K562 (cell line): ENCODE data around the gene BICDL1. TPM values are rescaled to one million over a fixed set of nuclear protein-coding genes. Genes with fewer than 3 reads are reported as not detected.

ENCODE experiments used
- ATAC-seq: fragments of 200-7000 bp; cut with Tn5 transposase; 3 replicates; pipeline ENCODE4 v1.9.1; 2020; ENCODE audit warnings: moderate library complexity
- BruUV-seq: library from RNA; stranded (reverse); fragments of 400-500 nt; replicated peaks from 2 replicates; lab custom pipeline; 2021; lab: Mats Ljungman, UMichigan
- CTCF ChIA-PET: fragments of 300-600 bp; formaldehyde crosslinking; extraction: SDS; loops from one replicate; lab custom pipeline; 2021; ENCODE audit warnings: low intra/inter-chr PET ratio; lab: Yijun Ruan, JAX
- POLR2A ChIA-PET: fragments of 300-600, 350-650 bp; sonication (Branson Sonifier 250); formaldehyde crosslinking; extraction: SDS; loops from one replicate; lab custom pipeline; 2021; ENCODE audit warnings: antibody characterized with exemption, inconsistent platforms; lab: Yijun Ruan, JAX
- DNase-seq, 4 experiments: peaks; one replicate each; pipeline versions ENCODE4 v3.0.0 to v3.0.0-alpha.2; 2011 to 2018; ENCODE audit warnings: low spot score in 3 of 4, mixed read lengths in 3 of 4; ENCODE audit errors: extremely low read depth in 1 of 4
- FAIRE-seq: peaks from 2 replicates; lab custom pipeline; 2011; peaks lifted over from hg19 to GRCh38; lab: Jason Lieb, UNC
- H2AFZ ChIP-seq: 2 replicates; pipeline ENCODE4 v1.6.0; 2011; ENCODE audit warnings: low read depth, low read length, control low read depth, inconsistent platforms
- H3K27ac ChIP-seq: fragments of 200-600 bp; 3 replicates; pipeline ENCODE4 v1.8.0; 2011; ENCODE audit warnings: low read depth, mild to moderate bottlenecking, control low read depth, inconsistent platforms, low read length, moderate library complexity, mixed read lengths; ENCODE audit errors: extremely low read depth
- H3K27me3 ChIP-seq, 2 experiments: fragments of 300-600 bp in 1 of 2; 2 replicates in 1 of 2; 3 replicates in 1 of 2; pipeline versions ENCODE4 v1.6.0 to v1.8.0; 2011; ENCODE audit warnings: inconsistent platforms in 2 of 2, low read length in 2 of 2, mild to moderate bottlenecking in 1 of 2, mixed read lengths in 1 of 2, moderate library complexity in 1 of 2; ENCODE audit not compliant: control insufficient read depth in 2 of 2, insufficient read depth in 2 of 2
- H3K36me3 ChIP-seq: fragments of 300-600 bp; 3 replicates; pipeline ENCODE4 v1.8.0; 2011; ENCODE audit warnings: mild to moderate bottlenecking, low read length, inconsistent platforms; ENCODE audit not compliant: control insufficient read depth, insufficient read depth
- H3K4me1 ChIP-seq, 2 experiments: fragments of 200-600 bp in 1 of 2; replicated peaks in 1 of 2; 2 replicates in 1 of 2; 3 replicates in 1 of 2; pipeline versions ENCODE4 v1.5.1 to v1.8.0; 2011; ENCODE audit warnings: inconsistent platforms in 2 of 2, low read length in 2 of 2, mild to moderate bottlenecking in 1 of 2, mixed read lengths in 1 of 2, moderate library complexity in 1 of 2; ENCODE audit not compliant: control insufficient read depth in 2 of 2, insufficient read depth in 2 of 2
- H3K4me2 ChIP-seq: 2 replicates; pipeline ENCODE4 v1.6.1; 2011; ENCODE audit warnings: low read length, control low read depth, inconsistent platforms, mixed read lengths; ENCODE audit not compliant: insufficient read depth
- H3K4me3 ChIP-seq: fragments of 200-600 bp; sonication (generic), shearing (Covaris generic); 2 replicates; pipeline ENCODE4 v1.5.1; 2016; ENCODE audit warnings: control low read depth, inconsistent platforms
- H3K79me2 ChIP-seq: fragments of 200-600 bp; 3 replicates; pipeline ENCODE4 v1.8.0; 2011; ENCODE audit warnings: low read length, inconsistent platforms; ENCODE audit not compliant: control insufficient read depth, insufficient read depth
- H3K9ac ChIP-seq, 2 experiments: 2 replicates each; pipeline versions ENCODE4 v1.6.0 to v1.6.1; 2011; ENCODE audit warnings: low read depth in 2 of 2, low read length in 2 of 2, control low read depth in 1 of 2, inconsistent platforms in 1 of 2, mild to moderate bottlenecking in 1 of 2, mixed read lengths in 1 of 2; ENCODE audit not compliant: insufficient read depth in 1 of 2
- H3K9me1 ChIP-seq: one replicate; pipeline ENCODE4 v1.6.0; 2011; ENCODE audit warnings: inconsistent platforms, mild to moderate bottlenecking, low read length, moderate library complexity; ENCODE audit not compliant: control insufficient read depth, insufficient read depth
- H3K9me3 ChIP-seq: replicated peaks from 2 replicates; pipeline ENCODE4 v1.5.1; 2011; ENCODE audit warnings: low read depth, low read length, inconsistent platforms; ENCODE audit not compliant: control insufficient read depth, insufficient read depth
- H4K20me1 ChIP-seq: replicated peaks from 2 replicates; pipeline ENCODE4 v1.6.1; 2011; ENCODE audit warnings: low read length, inconsistent platforms, mixed read lengths; ENCODE audit not compliant: control insufficient read depth, insufficient read depth
- BHLHE40 ChIP-seq: IDR thresholded peaks from 2 replicates; pipeline ENCODE4 v1.6.1; 2011; ENCODE audit warnings: low read length, improper control_type of control experiment
- CEBPB ChIP-seq: fragments of 450-650 bp; IDR thresholded peaks from 2 replicates; pipeline ENCODE4 v1.6.1; 2016; ENCODE audit warnings: missing genetic modification characterization, missing compliant biosample characterization
- CHCHD3 ChIP-seq: fragments of 250-450 bp; sonication (Bioruptor Pico); IDR thresholded peaks from 2 replicates; pipeline ENCODE4 v2.1.2; 2022; ENCODE audit warnings: mild to moderate bottlenecking
- FOXK2 ChIP-seq, 2 experiments: fragments of 450-650 bp; IDR thresholded peaks in 1 of 2; conservative IDR thresholded peaks in 1 of 2; 2 replicates each; pipeline ENCODE4 v1.6.1; 2016; ENCODE audit warnings: low read depth in 2 of 2, mild to moderate bottlenecking in 1 of 2
- KAT2B ChIP-seq: IDR thresholded peaks from one replicate; pipeline ENCODE4 v1.6.1; 2012; ENCODE audit warnings: low read depth, mild to moderate bottlenecking, control low read depth, inconsistent platforms, low read length, moderate library complexity
- ZKSCAN1 ChIP-seq: fragments of 150-350 bp; IDR thresholded peaks from 2 replicates; pipeline ENCODE4 v1.6.1; 2016; ENCODE audit warnings: low read depth, low read length
- WGBS: fragments of 100-300 bp; shearing (Covaris generic); methylation state at CpG from one replicate; pipeline ENCODE4 v1.1.6; 2016; ENCODE audit warnings: low coverage, mixed read lengths; ENCODE audit not compliant: insufficient coverage; ENCODE audit errors: missing lambda C conversion rate; 5-methylcytosine and 5-hydroxymethylcytosine counted together
- in situ Hi-C: fragments of 300-500 bp; cut with MboI; formaldehyde crosslinking; loops from 4 replicates; pipeline ENCODE4 v1.15.0; 2018; ENCODE audit warnings: inconsistent platforms, mixed read lengths
- intact Hi-C: fragments of 100-400 bp; cut with micrococcal nuclease; formaldehyde crosslinking; loops from 2 replicates; pipeline ENCODE4 v1.14.2; 2022
- polyA plus RNA-seq, 8 experiments: library from polyadenylated mRNA; depleted of rRNA in 4 of 8; stranded (reverse) in 5 of 8; unstranded in 3 of 8; fragments of >200 nt; fragmentation: Nextera tagmentation in 2 of 8; fragmentation: Illumina TruSeq in 1 of 8; extraction: Ambion mirVana in 2 of 8; extraction: Trizol in 1 of 8; gene quantifications; 2 replicates each; pipeline versions ENCODE4 v1.2.1 to v1.2.3, GENCODE V29; 2011 to 2014; ENCODE audit warnings: inconsistent platforms in 1 of 8, missing spikeins in 1 of 8
- total RNA-seq, 7 experiments: library from RNA; depleted of rRNA in 6 of 7; stranded (reverse); fragments of >200 nt in 6 of 7; fragmentation: Illumina TruSeq in 2 of 7; extraction: Trizol in 2 of 7; gene quantifications; 2 replicates each; pipeline versions ENCODE4 v1.2.1 to v1.2.3, GENCODE V29; 2011 to 2021; ENCODE audit warnings: low replicate concordance in 1 of 7
- TF ChIP-seq, protein P1 (sequence below), 2 experiments: fragments of 450-650 bp; conservative IDR thresholded peaks; 2 replicates each; pipeline ENCODE4 v1.6.1; 2017; ENCODE audit warnings: mild to moderate bottlenecking in 2 of 2, moderate library complexity in 2 of 2
- TF ChIP-seq, protein P2 (sequence below): fragments of 250-450 bp; sonication (Bioruptor Pico); IDR thresholded peaks from 2 replicates; pipeline ENCODE4 v1.5.0; 2020; ENCODE audit warnings: mild to moderate bottlenecking, borderline replicate concordance
- TF ChIP-seq, protein P3 (sequence below): IDR thresholded peaks from 2 replicates; pipeline ENCODE4 v1.6.1; 2012; ENCODE audit warnings: low read depth, low read length, improper control_type of control experiment, borderline replicate concordance

BICDL1 gene
- total and polyA plus RNA-seq, 9 of the 15 experiments (the other 6 are each of a cell fraction or from before 2014, with no cell fraction given): 0.06 to 2.0 (median 0.58) TPM

DNA sequence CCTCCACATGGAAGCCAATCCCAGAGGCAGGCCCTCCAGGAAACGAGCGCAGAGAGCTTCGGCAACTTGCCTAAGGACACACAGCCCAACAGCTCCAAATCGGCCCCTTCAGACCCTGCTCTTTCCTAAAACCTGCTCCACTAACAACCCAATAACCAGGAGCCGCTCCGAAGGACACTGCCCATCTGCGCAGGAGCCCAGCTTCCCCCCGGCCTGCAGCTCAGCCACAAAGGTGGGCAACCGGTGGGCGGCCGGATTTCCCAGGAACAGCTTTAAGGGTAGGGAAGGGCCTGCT lies 114.0 kb downstream of the BICDL1 start:
- intact Hi-C loops: no loop called here
- FAIRE-seq (no peak), DNase-seq (no peak), ATAC-seq (no peak)
- BruUV-seq: no TSS peak
- Histone ChIP-seq H3K27me3 (no peaks in the 10 kb centered on the region), H4K20me1 (peaks cover 20% of the 10 kb centered on the region), H3K36me3 (peaks cover 89% of the 10 kb centered on the region; the same call in 2 of the 3 replicates), H3K9me3 (no peaks in the 10 kb centered on the region), H3K4me2 (no peak overlapping the region), H2AFZ (no peak overlapping the region), H3K79me2 (peaks cover 51% of the 10 kb centered on the region), H3K4me3 (no peak overlapping the region), H3K4me1 (peaks cover 0 to 28% of the 10 kb centered on the region in 2 experiments; a peak in 2 of 5 replicates), H3K9me1 (no peaks in the 10 kb centered on the region), H3K9ac (no peak overlapping the region), H3K27ac (no peak overlapping the region)
- in situ Hi-C loops: no loop called here
- ChIA-PET POLR2A (interaction anchor here (0.7 to 1.0 kb wide), 2 partner anchors 16 to 98 kb away, joined by 3 read pairs; partner anchors contain the start of gene RPLP0), CTCF (no interaction called here)
- 93% methylated on average over 11 of the region's 11 CpGs for WGBS
- TF ChIP-seq ZKSCAN1: no peak

DNA sequence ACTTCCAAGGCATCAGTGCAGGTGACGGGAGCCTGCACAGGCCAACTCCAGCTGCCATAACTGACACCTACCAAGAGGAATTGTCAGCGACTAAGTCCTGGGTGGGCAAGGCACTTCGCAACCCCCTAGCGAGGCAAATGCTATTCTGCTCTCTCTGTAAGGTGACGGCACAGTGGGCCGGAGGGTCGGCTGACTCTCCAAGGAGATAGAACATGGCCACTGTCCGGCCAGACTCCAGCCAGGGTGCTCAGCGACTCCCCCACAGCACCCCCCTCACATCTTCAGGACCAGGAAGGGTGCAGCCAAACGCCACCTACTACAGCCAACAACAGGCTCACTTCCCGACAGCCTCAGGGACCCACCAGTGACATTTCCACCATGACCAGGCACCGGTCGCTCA lies 114.3 kb downstream of the BICDL1 start:
- ChIA-PET POLR2A (interaction anchor here (1.0 kb wide), 1 partner anchor 98 kb away, joined by 3 read pairs; the partner anchor contains the start of gene RPLP0), CTCF (no interaction called here)
- no peak overlapping the region for H3K4me2 ChIP-seq
- H3K27me3 ChIP-seq: no peaks in the 10 kb centered on the region
- DNase-seq (no peak), FAIRE-seq (no peak), ATAC-seq (no peak)
- H3K27ac ChIP-seq: no peak overlapping the region
- H3K79me2 ChIP-seq: peaks cover 54% of the 10 kb centered on the region
- H3K9me1 ChIP-seq: no peaks in the 10 kb centered on the region
- BruUV-seq: no TSS peak
- H3K9me3 ChIP-seq: no peaks in the 10 kb centered on the region
- peaks cover 24% of the 10 kb centered on the region for H4K20me1 ChIP-seq
- TF ChIP-seq, protein P1, sequence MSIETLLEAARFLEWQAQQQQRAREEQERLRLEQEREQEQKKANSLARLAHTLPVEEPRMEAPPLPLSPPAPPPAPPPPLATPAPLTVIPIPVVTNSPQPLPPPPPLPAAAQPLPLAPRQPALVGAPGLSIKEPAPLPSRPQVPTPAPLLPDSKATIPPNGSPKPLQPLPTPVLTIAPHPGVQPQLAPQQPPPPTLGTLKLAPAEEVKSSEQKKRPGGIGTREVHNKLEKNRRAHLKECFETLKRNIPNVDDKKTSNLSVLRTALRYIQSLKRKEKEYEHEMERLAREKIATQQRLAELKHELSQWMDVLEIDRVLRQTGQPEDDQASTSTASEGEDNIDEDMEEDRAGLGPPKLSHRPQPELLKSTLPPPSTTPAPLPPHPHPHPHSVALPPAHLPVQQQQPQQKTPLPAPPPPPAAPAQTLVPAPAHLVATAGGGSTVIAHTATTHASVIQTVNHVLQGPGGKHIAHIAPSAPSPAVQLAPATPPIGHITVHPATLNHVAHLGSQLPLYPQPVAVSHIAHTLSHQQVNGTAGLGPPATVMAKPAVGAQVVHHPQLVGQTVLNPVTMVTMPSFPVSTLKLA (conservative IDR thresholded peaks at IDR 0.05): no peak
- TF ChIP-seq, protein P2, sequence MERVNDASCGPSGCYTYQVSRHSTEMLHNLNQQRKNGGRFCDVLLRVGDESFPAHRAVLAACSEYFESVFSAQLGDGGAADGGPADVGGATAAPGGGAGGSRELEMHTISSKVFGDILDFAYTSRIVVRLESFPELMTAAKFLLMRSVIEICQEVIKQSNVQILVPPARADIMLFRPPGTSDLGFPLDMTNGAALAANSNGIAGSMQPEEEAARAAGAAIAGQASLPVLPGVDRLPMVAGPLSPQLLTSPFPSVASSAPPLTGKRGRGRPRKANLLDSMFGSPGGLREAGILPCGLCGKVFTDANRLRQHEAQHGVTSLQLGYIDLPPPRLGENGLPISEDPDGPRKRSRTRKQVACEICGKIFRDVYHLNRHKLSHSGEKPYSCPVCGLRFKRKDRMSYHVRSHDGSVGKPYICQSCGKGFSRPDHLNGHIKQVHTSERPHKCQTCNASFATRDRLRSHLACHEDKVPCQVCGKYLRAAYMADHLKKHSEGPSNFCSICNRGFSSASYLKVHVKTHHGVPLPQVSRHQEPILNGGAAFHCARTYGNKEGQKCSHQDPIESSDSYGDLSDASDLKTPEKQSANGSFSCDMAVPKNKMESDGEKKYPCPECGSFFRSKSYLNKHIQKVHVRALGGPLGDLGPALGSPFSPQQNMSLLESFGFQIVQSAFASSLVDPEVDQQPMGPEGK (CRISPR knock-in tag): no peak
- TF ChIP-seq, protein P3, sequence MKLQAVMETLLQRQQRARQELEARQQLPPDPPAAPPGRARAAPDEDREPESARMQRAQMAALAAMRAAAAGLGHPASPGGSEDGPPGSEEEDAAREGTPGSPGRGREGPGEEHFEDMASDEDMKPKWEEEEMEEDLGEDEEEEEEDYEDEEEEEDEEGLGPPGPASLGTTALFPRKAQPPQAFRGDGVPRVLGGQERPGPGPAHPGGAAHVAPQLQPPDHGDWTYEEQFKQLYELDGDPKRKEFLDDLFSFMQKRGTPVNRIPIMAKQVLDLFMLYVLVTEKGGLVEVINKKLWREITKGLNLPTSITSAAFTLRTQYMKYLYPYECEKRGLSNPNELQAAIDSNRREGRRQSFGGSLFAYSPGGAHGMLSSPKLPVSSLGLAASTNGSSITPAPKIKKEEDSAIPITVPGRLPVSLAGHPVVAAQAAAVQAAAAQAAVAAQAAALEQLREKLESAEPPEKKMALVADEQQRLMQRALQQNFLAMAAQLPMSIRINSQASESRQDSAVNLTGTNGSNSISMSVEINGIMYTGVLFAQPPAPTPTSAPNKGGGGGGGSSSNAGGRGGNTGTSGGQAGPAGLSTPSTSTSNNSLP: no peak
- TF ChIP-seq CEBPB (tag) (no peak), BHLHE40 (no peak), FOXK2 (conservative IDR thresholded peaks at IDR 0.05 in 1 of 2, IDR thresholded peaks at IDR 0.05 in 1 of 2; ENCODE audit: low read depth in 2 of 2) (no peak), KAT2B (no peak), CHCHD3 (CRISPR knock-in tag) (no peak)
- H3K36me3 ChIP-seq: peaks cover 89% of the 10 kb centered on the region; the same call in 2 of the 3 replicates
- in situ Hi-C loops (no loop called here), intact Hi-C loops (no loop called here)
- peaks cover 0 to 28% of the 10 kb centered on the region in 2 experiments; a peak in 2 of 5 replicates for H3K4me1 ChIP-seq
- H3K9ac ChIP-seq: no peak overlapping the region
- no peak overlapping the region for H2AFZ ChIP-seq
- WGBS: 97% methylated on average over 11 of the region's 13 CpGs
- H3K4me3 ChIP-seq: no peak overlapping the region
